HepG2 (cell line): Measurements from ENCODE around the gene AHCTF1. TPM values are rescaled to one million over a fixed set of nuclear protein-coding genes. Genes with fewer than 3 reads are reported as not detected.

Source experiments
- ASH2L ChIP-seq: fragments of 300-600, 200-600 bp; sonication (generic); IDR thresholded peaks from 2 replicates; pipeline ENCODE4 v1.7.0; 2017; ENCODE audit warnings: low read depth, mild to moderate bottlenecking, moderate library complexity, mixed read lengths, low read length; ENCODE audit not compliant: insufficient read length
- HOXD1 ChIP-seq: sonication (generic); formaldehyde crosslinking; IDR thresholded peaks from 2 replicates; pipeline ENCODE4 v1.5.0; 2020; ENCODE audit warnings: missing genetic modification reagents
- KDM3A ChIP-seq: IDR thresholded peaks from 2 replicates; pipeline ENCODE4 v1.6.1; 2018; ENCODE audit warnings: low read depth, missing compliant biosample characterization
- MAX ChIP-seq: IDR thresholded peaks from 2 replicates; pipeline ENCODE4 v1.6.1; 2012; ENCODE audit warnings: inconsistent platforms
- PAXIP1 ChIP-seq: sonication (generic); formaldehyde crosslinking; conservative IDR thresholded peaks from 2 replicates; pipeline ENCODE4 v1.4.0; 2020; ENCODE audit warnings: mild to moderate bottlenecking, missing genetic modification reagents, moderate library complexity
- PRDM15 ChIP-seq: sonication (generic); formaldehyde crosslinking; IDR thresholded peaks from 2 replicates; pipeline ENCODE4 v1.4.0; 2020; ENCODE audit warnings: missing genetic modification reagents
- TOE1 ChIP-seq: sonication (generic); formaldehyde crosslinking; IDR thresholded peaks from 2 replicates; pipeline ENCODE4 v1.4.0; 2020; ENCODE audit warnings: mild to moderate bottlenecking, missing genetic modification reagents
- ZNF296 ChIP-seq: sonication (generic); formaldehyde crosslinking; conservative IDR thresholded peaks from 2 replicates; pipeline ENCODE4 v1.5.0; 2020; ENCODE audit warnings: mild to moderate bottlenecking, missing genetic modification reagents
- ZNF331 ChIP-seq: sonication (generic); formaldehyde crosslinking; IDR thresholded peaks from 2 replicates; pipeline ENCODE4 v1.4.0; 2020; ENCODE audit warnings: missing genetic modification reagents
- ZNF672 ChIP-seq: sonication (generic); formaldehyde crosslinking; IDR thresholded peaks from 2 replicates; pipeline ENCODE4 v1.8.1; 2022; ENCODE audit warnings: missing genetic modification reagents
- ZSCAN22 ChIP-seq: sonication (generic); formaldehyde crosslinking; IDR thresholded peaks from 2 replicates; pipeline ENCODE4 v1.4.0; 2020; ENCODE audit warnings: mild to moderate bottlenecking, missing genetic modification reagents
- ZSCAN25 ChIP-seq: sonication (generic); formaldehyde crosslinking; IDR thresholded peaks from 2 replicates; pipeline ENCODE4 v1.8.0; 2022; ENCODE audit warnings: mild to moderate bottlenecking, missing genetic modification reagents
- polyA plus RNA-seq, 8 experiments: library from polyadenylated mRNA; depleted of rRNA in 3 of 8; stranded (reverse) in 7 of 8; unstranded in 1 of 8; fragments of >200 nt; fragmentation: Illumina TruSeq in 4 of 8; extraction: Trizol in 4 of 8; gene quantifications; 2 replicates each; pipeline versions ENCODE4 v1.2.1 to v1.2.3, GENCODE V29; 2011 to 2016; ENCODE audit warnings: low read depth in 4 of 8, missing spikeins in 1 of 8, mixed read lengths in 1 of 8; ENCODE audit not compliant: insufficient read depth in 1 of 8
- total RNA-seq, 5 experiments: library from RNA; depleted of rRNA; stranded (reverse); fragments of >200 nt; fragmentation: Illumina TruSeq; extraction: Trizol; gene quantifications; 2 replicates each; pipeline ENCODE4 v1.2.3, GENCODE V29; 2016; ENCODE audit warnings: low read depth in 1 of 5
- TF ChIP-seq, protein P1 (sequence below): sonication (generic); formaldehyde crosslinking; IDR thresholded peaks from 2 replicates; pipeline ENCODE4 v1.5.0; 2020; ENCODE audit warnings: missing genetic modification reagents
- TF ChIP-seq, protein P2 (sequence below): sonication (generic); formaldehyde crosslinking; IDR thresholded peaks from 2 replicates; pipeline ENCODE4 v1.5.1; 2020; ENCODE audit warnings: missing genetic modification reagents, mild to moderate bottlenecking, borderline replicate concordance
- TF ChIP-seq, protein P3 (sequence below): IDR thresholded peaks from 2 replicates; pipeline ENCODE4 v1.6.1; 2016; ENCODE audit warnings: missing compliant biosample characterization, missing genetic modification reagents, borderline replicate concordance

The AHCTF1 gene
- total and polyA plus RNA-seq, 2 of the 13 experiments (the other 11 are each of a cell fraction or from before 2014, with no cell fraction given) = 16.6 to 45.9 TPM

DNA sequence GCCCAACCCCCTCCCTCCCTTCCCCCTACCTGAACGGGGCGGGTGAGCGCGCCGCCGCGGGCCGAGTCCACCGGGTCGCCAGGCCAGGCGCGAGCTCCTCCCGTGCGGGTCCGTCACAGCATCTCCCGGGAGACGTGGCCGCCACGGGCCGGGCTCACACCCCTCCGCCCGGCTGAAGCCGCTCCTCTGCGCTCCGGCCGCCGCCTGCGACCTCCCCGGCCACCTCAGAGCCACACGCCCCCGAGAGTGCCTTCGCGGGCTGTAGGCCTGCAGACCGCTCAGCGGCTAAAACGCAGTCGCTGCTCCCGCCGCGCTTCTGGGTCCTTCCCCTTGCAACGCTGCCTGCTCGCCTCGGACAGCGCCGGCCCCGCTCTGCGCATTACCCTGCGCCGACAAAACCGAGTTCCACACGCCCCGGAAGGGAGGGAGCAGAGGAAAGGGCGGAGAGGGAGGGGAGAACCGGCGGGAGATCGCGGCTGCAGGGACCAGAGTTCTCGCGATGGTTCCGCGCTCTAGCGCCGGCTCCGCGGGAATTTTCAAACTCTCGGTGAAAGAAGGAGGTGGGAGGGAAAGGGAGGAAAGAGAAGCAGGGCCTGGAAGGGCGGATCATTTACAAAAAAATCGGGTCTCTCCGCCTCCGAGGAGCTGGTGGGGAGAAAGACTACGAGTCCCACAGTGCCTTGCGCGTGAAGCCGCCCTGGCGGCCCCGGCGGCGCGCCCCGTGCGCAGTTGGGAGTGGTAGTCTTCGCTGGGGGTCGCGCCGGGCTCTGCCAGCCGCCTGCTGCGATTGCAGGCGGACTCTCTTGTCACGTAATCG, at the start of gene AHCTF1 (continued):
- TF ChIP-seq PAXIP1 (peak; percentile 65), ZNF296 (CRISPR knock-in tag) (no peak), ZNF331 (CRISPR knock-in tag) (peak; percentile 96; the same call in 1 of the 2 replicates), ZSCAN22 (CRISPR knock-in tag) (no peak), TOE1 (CRISPR knock-in tag) (no peak), ASH2L (peak; percentile 85), KDM3A (CRISPR knock-in tag) (0 out of 2 replicates have a peak, but pooled peaks have one; percentile 49), HOXD1 (0 out of 2 replicates have a peak, but pooled peaks have one; percentile 61), ZNF672 (CRISPR knock-in tag) (no peak), ZSCAN25 (CRISPR knock-in tag) (peak; percentile 50; the same call in 1 of the 2 replicates), PRDM15 (CRISPR knock-in tag) (peak; percentile 25; the same call in 1 of the 2 replicates), MAX (peak; percentile 82)
- TF ChIP-seq, protein P1, sequence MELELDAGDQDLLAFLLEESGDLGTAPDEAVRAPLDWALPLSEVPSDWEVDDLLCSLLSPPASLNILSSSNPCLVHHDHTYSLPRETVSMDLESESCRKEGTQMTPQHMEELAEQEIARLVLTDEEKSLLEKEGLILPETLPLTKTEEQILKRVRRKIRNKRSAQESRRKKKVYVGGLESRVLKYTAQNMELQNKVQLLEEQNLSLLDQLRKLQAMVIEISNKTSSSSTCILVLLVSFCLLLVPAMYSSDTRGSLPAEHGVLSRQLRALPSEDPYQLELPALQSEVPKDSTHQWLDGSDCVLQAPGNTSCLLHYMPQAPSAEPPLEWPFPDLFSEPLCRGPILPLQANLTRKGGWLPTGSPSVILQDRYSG (CRISPR knock-in tag) = no peak
- TF ChIP-seq, protein P2, sequence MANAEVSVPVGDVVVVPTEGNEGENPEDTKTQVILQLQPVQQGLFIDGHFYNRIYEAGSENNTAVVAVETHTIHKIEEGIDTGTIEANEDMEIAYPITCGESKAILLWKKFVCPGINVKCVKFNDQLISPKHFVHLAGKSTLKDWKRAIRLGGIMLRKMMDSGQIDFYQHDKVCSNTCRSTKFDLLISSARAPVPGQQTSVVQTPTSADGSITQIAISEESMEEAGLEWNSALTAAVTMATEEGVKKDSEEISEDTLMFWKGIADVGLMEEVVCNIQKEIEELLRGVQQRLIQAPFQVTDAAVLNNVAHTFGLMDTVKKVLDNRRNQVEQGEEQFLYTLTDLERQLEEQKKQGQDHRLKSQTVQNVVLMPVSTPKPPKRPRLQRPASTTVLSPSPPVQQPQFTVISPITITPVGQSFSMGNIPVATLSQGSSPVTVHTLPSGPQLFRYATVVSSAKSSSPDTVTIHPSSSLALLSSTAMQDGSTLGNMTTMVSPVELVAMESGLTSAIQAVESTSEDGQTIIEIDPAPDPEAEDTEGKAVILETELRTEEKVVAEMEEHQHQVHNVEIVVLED (CRISPR knock-in tag) = peak; percentile 79; the same call in 1 of the 2 replicates
- TF ChIP-seq, protein P3, sequence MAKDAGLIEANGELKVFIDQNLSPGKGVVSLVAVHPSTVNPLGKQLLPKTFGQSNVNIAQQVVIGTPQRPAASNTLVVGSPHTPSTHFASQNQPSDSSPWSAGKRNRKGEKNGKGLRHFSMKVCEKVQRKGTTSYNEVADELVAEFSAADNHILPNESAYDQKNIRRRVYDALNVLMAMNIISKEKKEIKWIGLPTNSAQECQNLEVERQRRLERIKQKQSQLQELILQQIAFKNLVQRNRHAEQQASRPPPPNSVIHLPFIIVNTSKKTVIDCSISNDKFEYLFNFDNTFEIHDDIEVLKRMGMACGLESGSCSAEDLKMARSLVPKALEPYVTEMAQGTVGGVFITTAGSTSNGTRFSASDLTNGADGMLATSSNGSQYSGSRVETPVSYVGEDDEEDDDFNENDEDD (CRISPR knock-in tag) = peak; percentile 98
